Activated T-helper 2 cell treated with anti-CD3 and anti-CD28 coated beads, Interferon-gamma antibody, Interleukin-2, Interleukin-4, amounts not matched to agents 10 μg/mL and 5 μg/mL and 100 μg/mL, durations not matched to agents 14 hours and 24 hours and 36 hours (primary cell): ENCODE results near the gene KCNJ16. TPM values are rescaled to one million over a fixed set of nuclear protein-coding genes. Genes with fewer than 3 reads are reported as not detected.

Experiments used
- DNase-seq: peaks from one replicate; pipeline ENCODE4 v3.0.0; 2021; ENCODE audit warnings: low spot score
- H3K27ac Mint-ChIP-seq: one replicate; pipeline ENCODE4 v1.8.0; 2021; ENCODE audit warnings: mixed read lengths
- H3K27me3 Mint-ChIP-seq: one replicate; pipeline ENCODE4 v1.8.0; 2021; ENCODE audit warnings: low read depth, mixed read lengths
- H3K36me3 Mint-ChIP-seq: one replicate; pipeline ENCODE4 v1.8.0; 2021; ENCODE audit warnings: low read depth, mixed read lengths
- H3K4me1 Mint-ChIP-seq: one replicate; pipeline ENCODE4 v1.8.0; 2021; ENCODE audit warnings: low read depth, mixed read lengths
- H3K4me3 Mint-ChIP-seq: one replicate; pipeline ENCODE4 v1.8.0; 2021; ENCODE audit warnings: low read depth, mild to moderate bottlenecking, moderate library complexity, mixed read lengths
- H3K9me3 Mint-ChIP-seq: one replicate; pipeline ENCODE4 v1.8.0; 2021; ENCODE audit warnings: mixed read lengths
- intact Hi-C: fragments of 100-400 bp; cut with micrococcal nuclease; formaldehyde crosslinking; loops from one replicate; pipeline ENCODE4 v1.15.1; 2023
- total RNA-seq: library from RNA; stranded (reverse); gene quantifications from 2 replicates; pipeline ENCODE4 v1.2.3, GENCODE V29; 2022

The KCNJ16 gene
- total RNA-seq, 1 donor from 2014 or later, result not detected

DNA sequence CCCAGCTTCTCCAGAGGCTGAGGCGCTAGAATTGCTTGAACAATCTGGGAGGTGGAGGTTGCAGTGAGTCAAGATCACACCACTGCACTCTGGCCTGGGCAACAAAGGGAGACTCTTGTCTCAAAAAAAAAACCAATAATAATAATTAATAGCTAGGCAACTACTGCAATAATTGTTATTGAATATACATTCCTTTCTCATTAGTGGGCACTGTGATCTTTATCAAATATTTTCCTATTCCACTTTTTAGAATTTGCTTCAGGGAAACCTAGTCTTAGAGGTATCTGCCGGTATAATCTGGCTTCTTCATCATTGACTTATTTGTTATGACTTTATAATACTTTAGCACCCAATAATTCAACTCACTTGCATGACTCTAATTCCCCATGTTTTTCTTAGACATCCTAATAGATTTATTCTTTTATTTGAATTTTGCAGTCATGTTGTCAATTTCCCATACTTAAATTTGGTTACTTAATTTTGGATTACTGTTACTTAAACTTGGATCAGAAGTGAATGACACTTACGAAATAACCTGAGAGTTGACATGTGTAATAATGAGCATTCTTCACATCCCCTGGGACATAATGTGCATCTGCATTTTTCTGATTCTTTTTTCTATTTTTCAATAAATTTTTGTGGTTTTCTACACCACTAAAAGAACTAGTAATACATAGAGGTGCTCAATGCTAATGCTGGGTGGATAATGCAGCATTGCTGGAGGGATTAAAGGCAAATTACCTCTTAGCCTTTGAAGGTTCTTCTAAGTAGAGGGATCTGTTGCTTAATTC is 25.0 kb upstream of the KCNJ16 start:
- Mint-ChIP-seq H3K4me1 (peaks cover 7% of the 10 kb centered on the region), H3K27ac (no peak overlapping the region), H3K4me3 (no peak overlapping the region), H3K36me3 (no peaks in the 10 kb centered on the region), H3K27me3 (no peaks in the 10 kb centered on the region), H3K9me3 (no peaks in the 10 kb centered on the region)
- intact Hi-C loops, result loop anchor here (10.0 kb wide), 1 partner anchor 315 kb away; no protein-coding TSS in a partner anchor
- no peak for DNase-seq

DNA sequence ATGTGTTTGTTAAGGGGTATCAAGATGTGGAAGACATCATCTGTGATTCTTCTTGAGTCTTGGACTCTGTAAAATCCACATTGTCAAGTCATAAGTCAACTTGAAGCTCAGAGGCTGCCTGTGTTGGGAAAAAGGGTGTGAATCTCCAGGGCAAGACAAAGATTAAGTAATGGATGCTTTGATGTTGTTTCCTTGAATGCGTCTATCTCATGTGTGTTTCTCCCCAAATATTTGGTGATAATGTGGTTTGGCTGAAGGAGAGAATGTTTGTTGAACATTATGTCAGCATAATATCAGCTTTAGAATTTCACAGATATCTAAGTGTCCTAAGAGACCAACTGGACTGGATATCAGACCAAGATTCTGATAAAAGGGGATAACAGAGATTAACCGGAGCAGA is 24.1 kb upstream of the KCNJ16 start:
- Mint-ChIP-seq H3K4me1 (peaks cover 10% of the 10 kb centered on the region), H3K4me3 (no peak overlapping the region), H3K27ac (no peak overlapping the region), H3K27me3 (no peaks in the 10 kb centered on the region), H3K9me3 (no peaks in the 10 kb centered on the region), H3K36me3 (no peaks in the 10 kb centered on the region)
- no peak for DNase-seq
- intact Hi-C loops, result loop anchor here (10.0 kb wide), 1 partner anchor 316 kb away; no protein-coding TSS in a partner anchor

DNA sequence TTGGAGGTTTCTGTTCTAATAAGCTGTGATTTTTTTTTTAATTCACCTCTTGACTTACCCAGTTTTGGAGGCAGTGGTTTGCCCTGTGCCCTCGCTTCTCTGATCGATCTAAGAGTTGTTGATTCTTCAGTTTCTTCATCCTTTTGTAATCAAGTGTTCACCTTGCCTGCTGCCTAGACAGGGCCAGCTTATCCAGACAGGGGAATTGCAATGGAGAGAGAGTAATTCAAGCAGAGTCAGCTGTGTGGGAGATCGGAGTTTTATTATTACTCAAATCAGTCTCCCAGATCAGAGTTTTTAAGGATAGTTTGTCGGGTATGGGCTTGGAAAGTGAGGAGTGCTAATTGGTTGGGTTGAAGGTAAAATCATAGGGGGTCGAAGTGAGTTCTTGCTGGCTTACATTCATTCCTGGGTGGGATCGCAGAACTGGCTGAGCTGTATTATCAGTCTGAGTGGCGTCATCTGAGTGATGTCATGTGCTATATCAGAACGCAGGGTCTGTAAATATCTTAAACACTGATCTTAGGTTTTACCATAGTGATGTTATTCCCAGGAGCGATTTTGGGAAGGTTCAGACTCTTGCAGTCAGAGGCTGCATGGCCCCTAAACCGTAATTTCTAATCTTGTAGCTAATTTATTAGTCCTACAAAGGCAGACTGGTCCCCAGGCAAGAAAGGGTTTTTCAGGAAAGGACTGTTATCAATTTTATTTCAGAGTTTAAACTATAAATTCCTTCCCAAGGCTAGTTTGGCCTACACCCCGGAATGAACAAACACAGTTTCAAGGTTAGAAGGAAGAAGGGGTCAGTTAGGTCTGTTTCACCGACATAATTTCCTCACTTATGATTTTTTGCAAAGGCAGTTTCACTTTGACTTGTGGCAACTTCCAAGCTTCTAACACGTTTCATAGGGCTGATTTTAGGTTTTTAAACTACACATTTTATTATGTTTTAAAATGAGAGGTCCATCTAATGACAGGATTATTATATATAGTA is 21.5 kb upstream of the KCNJ16 start:
- no peak for DNase-seq
- no peak overlapping the region for H3K4me3 Mint-ChIP-seq
- H3K27ac Mint-ChIP-seq, result no peak overlapping the region
- intact Hi-C loops, result loop anchor here (10.0 kb wide), 1 partner anchor 319 kb away; no protein-coding TSS in a partner anchor
- no peaks in the 10 kb centered on the region for H3K36me3 Mint-ChIP-seq
- H3K27me3 Mint-ChIP-seq, result no peaks in the 10 kb centered on the region
- peaks cover 14% of the 10 kb centered on the region for H3K4me1 Mint-ChIP-seq
- no peaks in the 10 kb centered on the region for H3K9me3 Mint-ChIP-seq

DNA sequence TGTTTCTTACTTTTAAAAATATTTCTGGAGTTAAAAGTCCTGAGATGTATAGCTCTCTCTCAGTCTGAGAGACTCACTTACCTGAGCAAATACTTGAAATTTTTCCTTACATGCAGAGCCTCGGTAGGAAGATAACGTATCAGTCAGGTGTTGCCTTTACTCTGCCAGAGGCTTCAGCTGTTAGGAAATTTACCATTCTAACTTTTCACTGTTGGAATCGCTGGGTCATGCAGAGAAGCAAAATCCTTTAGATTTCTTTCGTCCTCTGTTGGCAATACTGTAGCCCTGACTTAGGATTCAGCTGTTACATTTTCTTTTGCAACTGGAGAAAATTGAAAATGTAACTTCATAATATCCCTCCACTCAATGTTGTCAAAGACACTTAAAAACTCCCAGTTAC is 20.0 kb upstream of the KCNJ16 start:
- Mint-ChIP-seq H3K9me3 (peaks cover 5% of the 10 kb centered on the region), H3K36me3 (no peaks in the 10 kb centered on the region), H3K4me1 (peaks cover 21% of the 10 kb centered on the region), H3K27ac (no peak overlapping the region), H3K27me3 (no peaks in the 10 kb centered on the region), H3K4me3 (no peak overlapping the region)
- no peak for DNase-seq
- intact Hi-C loops, result loop anchor here (5.0 to 10.0 kb wide), 2 partner anchors 82 to 320 kb away; no protein-coding TSS in a partner anchor

DNA sequence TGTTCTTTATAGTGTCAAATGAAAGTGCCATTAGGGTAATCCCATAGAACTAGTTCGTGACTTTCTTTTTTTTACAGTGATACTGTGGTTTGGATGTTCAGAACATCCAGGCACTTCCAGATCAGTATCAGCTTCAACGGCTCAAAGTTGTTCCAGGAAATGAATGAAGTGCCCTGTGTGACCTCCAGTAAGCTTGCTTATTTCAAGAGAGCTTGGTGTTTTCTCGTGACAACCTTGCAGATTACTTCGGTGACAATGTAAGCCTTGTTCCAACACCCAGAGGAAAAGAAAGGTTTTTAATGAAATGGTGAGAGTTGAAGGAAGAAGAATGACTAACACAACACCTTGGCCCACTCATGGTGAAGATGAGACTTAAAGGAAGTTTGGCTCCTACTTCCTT is 16.0 kb upstream of the KCNJ16 start:
- H3K36me3 Mint-ChIP-seq, result no peaks in the 10 kb centered on the region
- no peak overlapping the region for H3K4me3 Mint-ChIP-seq
- DNase-seq, result peak; percentile 9
- no peaks in the 10 kb centered on the region for H3K27me3 Mint-ChIP-seq
- H3K4me1 Mint-ChIP-seq, result peaks cover 14% of the 10 kb centered on the region
- peak overlapping the region; percentile 53 for H3K27ac Mint-ChIP-seq
- peaks cover 5% of the 10 kb centered on the region for H3K9me3 Mint-ChIP-seq
- intact Hi-C loops, result loop anchor here (5.0 to 10.0 kb wide), 2 partner anchors 78 to 324 kb away; no protein-coding TSS in a partner anchor

DNA sequence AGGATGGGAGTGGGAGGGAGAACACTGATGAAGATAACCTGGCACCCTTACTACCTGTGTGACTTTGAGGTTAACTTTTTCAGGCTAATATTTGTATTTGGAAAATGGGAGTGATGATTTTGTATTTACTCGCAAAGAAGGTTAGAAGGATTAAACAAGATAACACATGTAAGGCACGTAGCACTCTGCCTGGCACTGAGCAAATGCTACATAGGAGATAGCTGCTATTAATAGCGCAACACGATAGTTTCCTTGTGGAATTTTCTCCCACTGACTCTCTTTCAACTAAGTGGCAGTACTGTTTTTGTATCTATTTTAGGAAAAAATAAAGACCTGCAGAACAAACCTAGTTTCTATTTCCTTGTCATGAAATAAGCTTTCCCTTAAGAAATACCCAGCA is 15.4 kb upstream of the KCNJ16 start:
- Mint-ChIP-seq H3K36me3 (no peaks in the 10 kb centered on the region), H3K27me3 (no peaks in the 10 kb centered on the region), H3K9me3 (peaks cover 5% of the 10 kb centered on the region), H3K27ac (no peak overlapping the region), H3K4me1 (peaks cover 14% of the 10 kb centered on the region), H3K4me3 (no peak overlapping the region)
- intact Hi-C loops, result loop anchor here (5.0 to 10.0 kb wide), 2 partner anchors 78 to 325 kb away; no protein-coding TSS in a partner anchor
- no peak for DNase-seq

DNA sequence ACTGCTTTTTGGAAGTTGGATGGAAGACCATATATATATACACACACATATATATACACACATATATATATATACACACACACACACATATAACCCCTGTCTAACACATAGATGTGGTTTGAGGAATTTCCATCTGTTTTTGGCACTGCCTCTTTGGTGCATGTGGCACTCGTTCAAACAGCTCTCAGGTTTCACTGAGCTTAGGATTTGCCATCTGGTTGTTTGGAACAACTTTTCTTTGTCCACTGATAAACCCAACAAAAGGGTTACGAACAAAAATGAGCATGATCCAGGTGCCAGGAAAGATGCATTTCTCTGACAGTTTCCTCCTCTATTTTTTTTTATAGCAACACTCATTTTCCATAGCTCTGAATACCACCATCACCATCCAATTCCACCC is 14.6 kb upstream of the KCNJ16 start:
- intact Hi-C loops, result no loop called here
- no peak for DNase-seq
- H3K27ac Mint-ChIP-seq, result no peak overlapping the region
- H3K9me3 Mint-ChIP-seq, result peaks cover 5% of the 10 kb centered on the region
- peaks cover 14% of the 10 kb centered on the region for H3K4me1 Mint-ChIP-seq
- no peaks in the 10 kb centered on the region for H3K27me3 Mint-ChIP-seq
- H3K4me3 Mint-ChIP-seq, result no peak overlapping the region
- no peaks in the 10 kb centered on the region for H3K36me3 Mint-ChIP-seq

DNA sequence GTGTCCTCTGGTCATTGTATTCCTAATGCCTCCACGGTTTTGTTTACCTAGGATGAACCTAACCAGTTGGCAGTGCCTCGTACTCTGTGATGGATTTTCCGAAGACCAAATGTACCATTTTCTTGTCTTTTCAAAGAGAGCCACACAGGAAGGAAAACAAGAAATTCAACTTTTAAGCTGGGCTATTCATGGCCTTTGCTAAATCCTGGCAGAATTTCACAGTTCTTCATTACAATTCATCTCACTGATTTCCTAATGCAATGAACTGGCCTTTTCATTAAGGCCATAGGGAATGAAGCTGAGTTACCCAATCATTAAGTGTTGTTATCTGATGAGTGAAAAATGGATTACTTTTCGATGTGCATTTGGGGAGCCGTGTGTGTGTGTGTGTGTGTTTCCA is 7.9 kb upstream of the KCNJ16 start:
- intact Hi-C loops, result no loop called here
- H3K36me3 Mint-ChIP-seq, result no peaks in the 10 kb centered on the region
- no peak overlapping the region for H3K4me3 Mint-ChIP-seq
- H3K4me1 Mint-ChIP-seq, result peaks cover 1% of the 10 kb centered on the region
- DNase-seq, result no peak
- peaks cover 3% of the 10 kb centered on the region for H3K27me3 Mint-ChIP-seq
- H3K27ac Mint-ChIP-seq, result no peak overlapping the region
- H3K9me3 Mint-ChIP-seq, result no peaks in the 10 kb centered on the region

DNA sequence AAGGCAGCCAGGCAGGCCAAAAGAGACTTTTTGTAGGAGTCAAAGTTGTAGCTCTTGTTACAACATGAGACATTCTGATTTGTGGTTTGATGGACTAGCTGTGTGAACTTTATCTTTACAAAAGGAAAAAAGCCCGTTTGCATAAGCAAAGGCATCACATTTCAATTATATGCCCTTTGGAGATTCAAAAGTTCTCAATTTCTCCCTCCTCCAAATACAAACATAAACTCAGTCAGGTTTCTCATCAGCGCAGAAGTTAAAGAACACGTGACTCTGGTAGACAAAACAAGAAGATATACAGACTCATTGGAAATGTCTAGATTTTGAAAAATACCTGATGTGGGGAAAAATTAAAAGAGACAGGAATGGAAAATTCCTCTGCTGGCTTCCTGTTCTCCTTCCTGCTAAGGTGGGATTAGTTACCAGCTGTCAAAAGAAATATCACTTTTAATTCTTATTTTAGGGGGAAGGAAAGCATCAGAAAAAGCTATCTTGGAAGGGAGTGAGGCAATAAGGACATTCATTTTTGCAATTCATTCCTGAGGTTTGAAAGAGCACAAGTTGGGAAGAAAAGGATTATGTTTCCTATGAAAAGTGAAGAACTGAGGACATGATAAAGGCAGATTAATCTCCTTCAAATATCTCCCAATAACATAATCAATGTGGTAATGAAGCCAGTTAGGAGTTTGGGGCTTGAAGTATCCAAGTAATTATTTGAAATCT is 4.6 kb upstream of the KCNJ16 start:
- intact Hi-C loops, result no loop called here
- no peak overlapping the region for H3K27ac Mint-ChIP-seq
- H3K27me3 Mint-ChIP-seq, result peaks cover 5% of the 10 kb centered on the region
- DNase-seq, result no peak
- H3K4me3 Mint-ChIP-seq, result no peak overlapping the region
- H3K4me1 Mint-ChIP-seq, result peaks cover 1% of the 10 kb centered on the region
- no peaks in the 10 kb centered on the region for H3K9me3 Mint-ChIP-seq
- H3K36me3 Mint-ChIP-seq, result no peaks in the 10 kb centered on the region

DNA sequence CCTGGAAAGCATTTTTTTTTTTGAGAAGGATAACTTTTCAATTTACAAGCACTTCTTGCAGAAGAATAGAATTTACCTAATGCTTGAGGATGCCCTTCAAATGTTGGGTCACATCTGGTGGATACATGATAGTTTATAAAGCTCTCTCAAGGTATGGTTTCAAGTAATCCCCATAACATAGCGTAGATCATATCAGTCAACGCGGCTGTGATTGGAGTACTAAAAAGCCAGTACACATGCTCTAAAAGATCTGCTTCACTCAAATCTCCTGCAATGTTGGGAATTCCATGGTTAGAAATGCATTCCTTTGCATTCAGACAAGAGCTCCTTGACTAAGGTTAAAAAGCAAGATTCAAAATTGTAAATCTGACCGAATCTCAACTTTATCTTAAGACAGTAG is 3.9 kb upstream of the KCNJ16 start:
- Mint-ChIP-seq H3K36me3 (no peaks in the 10 kb centered on the region), H3K4me3 (no peak overlapping the region), H3K4me1 (no peaks in the 10 kb centered on the region), H3K9me3 (no peaks in the 10 kb centered on the region), H3K27ac (no peak overlapping the region), H3K27me3 (peaks cover 5% of the 10 kb centered on the region)
- intact Hi-C loops, result no loop called here
- DNase-seq, result no peak

DNA sequence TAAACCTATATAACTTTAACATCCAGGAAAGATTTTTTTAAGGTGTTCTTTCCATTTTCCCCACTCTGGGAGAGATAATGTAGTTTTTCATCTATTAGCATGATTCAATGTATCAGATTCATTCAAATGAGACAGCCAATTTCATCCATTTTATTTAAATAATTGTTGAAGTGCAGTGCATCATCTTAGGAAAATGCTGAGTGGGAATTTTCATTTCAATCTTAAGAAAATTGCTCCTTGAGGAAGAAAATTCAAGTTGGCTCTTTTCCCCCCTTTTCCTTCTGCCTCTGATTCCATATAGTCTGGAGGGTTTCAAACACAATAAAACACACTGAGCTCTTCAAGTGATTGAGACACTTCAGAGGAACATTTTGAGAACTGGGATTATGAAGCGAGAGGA is 3.4 kb upstream of the KCNJ16 start:
- Mint-ChIP-seq H3K27me3 (peaks cover 5% of the 10 kb centered on the region), H3K4me3 (no peak overlapping the region), H3K9me3 (no peaks in the 10 kb centered on the region), H3K27ac (no peak overlapping the region), H3K36me3 (no peaks in the 10 kb centered on the region), H3K4me1 (no peaks in the 10 kb centered on the region)
- intact Hi-C loops, result no loop called here
- no peak for DNase-seq

DNA sequence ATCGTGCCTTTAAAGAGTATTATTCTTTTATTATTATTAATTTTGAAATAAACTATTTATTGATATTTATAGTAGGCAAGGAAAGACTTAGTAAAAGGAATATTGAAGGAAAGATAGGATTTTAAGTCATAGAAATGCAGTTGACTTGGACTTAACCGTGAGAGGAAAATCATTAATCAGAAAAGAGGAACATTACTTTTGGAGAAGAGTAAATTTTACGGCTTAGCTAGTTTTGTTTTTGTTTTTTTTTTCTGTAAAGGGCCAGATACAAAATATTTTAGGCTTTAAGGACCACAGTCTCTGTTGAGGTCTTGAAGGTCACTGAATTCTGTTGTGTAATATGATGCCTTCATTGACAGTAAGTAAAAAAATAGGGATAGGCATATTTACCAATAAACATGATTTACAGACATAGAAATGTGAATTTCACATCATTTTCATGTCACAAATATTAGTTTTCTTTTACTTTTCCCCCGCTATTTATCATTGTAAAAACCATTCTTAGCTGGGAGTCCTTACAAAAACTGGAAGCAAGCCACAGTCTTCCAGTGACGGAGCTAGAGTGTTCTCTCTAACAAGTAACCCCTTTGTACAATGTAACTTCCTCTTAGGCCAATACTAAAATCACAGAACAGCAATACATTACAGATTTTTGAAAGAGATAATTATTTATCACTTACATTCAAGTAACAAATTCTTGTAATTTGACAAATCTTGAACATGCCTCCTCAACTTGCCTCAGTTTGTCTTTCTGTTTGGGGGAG is 2.3 kb upstream of the KCNJ16 start:
- Mint-ChIP-seq H3K4me3 (no peak overlapping the region), H3K27me3 (peaks cover 5% of the 10 kb centered on the region), H3K4me1 (no peaks in the 10 kb centered on the region), H3K36me3 (no peaks in the 10 kb centered on the region), H3K27ac (no peak overlapping the region), H3K9me3 (no peaks in the 10 kb centered on the region)
- intact Hi-C loops, result no loop called here
- DNase-seq, result no peak
